Neuronal stem cell (in vitro differentiated cells): ENCODE data around the gene USP13.

Experiments used
- DNase-seq: peaks from one replicate; pipeline ENCODE4 v3.0.0-alpha.2; 2013; ENCODE audit warnings: low spot score
- H2AFZ ChIP-seq: one replicate; pipeline ENCODE4 v1.6.1; 2013; ENCODE audit warnings: mild to moderate bottlenecking, low read length, inconsistent platforms
- H2AK5ac ChIP-seq: 2 replicates; pipeline ENCODE4 v1.6.1; 2013; ENCODE audit warnings: low read depth, mild to moderate bottlenecking, inconsistent platforms, low read length, moderate library complexity, mixed read lengths
- H2BK120ac ChIP-seq: 2 replicates; pipeline ENCODE4 v1.6.1; 2013; ENCODE audit warnings: low read depth, mild to moderate bottlenecking, inconsistent platforms, low read length, moderate library complexity, mixed read lengths
- H2BK12ac ChIP-seq: one replicate; pipeline ENCODE4 v1.6.1; 2013; ENCODE audit warnings: low read length, inconsistent platforms
- H2BK15ac ChIP-seq: 2 replicates; pipeline ENCODE4 v1.6.1; 2013; ENCODE audit warnings: mild to moderate bottlenecking, low read length, inconsistent platforms, mixed read lengths
- H2BK5ac ChIP-seq: one replicate; pipeline ENCODE4 v1.6.1; 2013; ENCODE audit warnings: inconsistent platforms, mild to moderate bottlenecking, low read length, moderate library complexity
- H3K14ac ChIP-seq: one replicate; pipeline ENCODE4 v1.6.1; 2013; ENCODE audit warnings: low read length, inconsistent platforms
- H3K18ac ChIP-seq: 2 replicates; pipeline ENCODE4 v1.6.1; 2013; ENCODE audit warnings: low read length, inconsistent platforms
- H3K23ac ChIP-seq: 2 replicates; pipeline ENCODE4 v1.6.1; 2013; ENCODE audit warnings: low read depth, mild to moderate bottlenecking, mixed read lengths, low read length, inconsistent platforms; ENCODE audit not compliant: poor library complexity
- H3K27ac ChIP-seq: replicated peaks from 3 replicates; pipeline ENCODE4 v1.5.1; 2013; ENCODE audit warnings: low read length, inconsistent platforms
- H3K27me3 ChIP-seq, 3 experiments: 2 replicates each; pipeline ENCODE4 v1.6.1; 2013; ENCODE audit warnings: low read length in 3 of 3, mild to moderate bottlenecking in 2 of 3, inconsistent platforms in 1 of 3, low read depth in 1 of 3, mixed read lengths in 1 of 3, moderate library complexity in 1 of 3; ENCODE audit not compliant: control insufficient read depth in 3 of 3, insufficient read depth in 3 of 3
- H3K36me3 ChIP-seq, 2 donors: replicated peaks in 1 of 2; 2 replicates each; pipeline ENCODE4 v1.6.1; 2013; ENCODE audit warnings: low read length in 2 of 2; ENCODE audit not compliant: control insufficient read depth in 2 of 2, insufficient read depth in 2 of 2
- H3K4ac ChIP-seq: 2 replicates; pipeline ENCODE4 v1.6.1; 2013; ENCODE audit warnings: inconsistent platforms, mild to moderate bottlenecking, low read length, moderate library complexity
- H3K4me1 ChIP-seq, 2 donors: 1 replicate in 1 of 2; 2 replicates in 1 of 2; pipeline ENCODE4 v1.6.1; 2013; ENCODE audit warnings: low read length in 2 of 2, low read depth in 1 of 2; ENCODE audit not compliant: control insufficient read depth in 2 of 2, insufficient read depth in 1 of 2
- H3K4me2 ChIP-seq: one replicate; pipeline ENCODE4 v1.6.1; 2013; ENCODE audit warnings: mild to moderate bottlenecking, low read length, inconsistent platforms; ENCODE audit not compliant: insufficient read depth, poor library complexity, severe bottlenecking
- H3K4me3 ChIP-seq, 2 donors: 2 replicates each; pipeline ENCODE4 v1.5.1; 2013; ENCODE audit warnings: low read length in 2 of 2, mild to moderate bottlenecking in 2 of 2, inconsistent platforms in 1 of 2, moderate library complexity in 1 of 2
- H3K79me1 ChIP-seq: one replicate; pipeline ENCODE4 v1.6.1; 2013; ENCODE audit warnings: low read depth, mild to moderate bottlenecking, inconsistent platforms, low read length, moderate library complexity
- H3K9ac ChIP-seq: one replicate; pipeline ENCODE4 v1.6.1; 2013; ENCODE audit warnings: mild to moderate bottlenecking, low read depth, low read length, inconsistent platforms; ENCODE audit not compliant: poor library complexity
- H3K9me3 ChIP-seq, 2 donors: replicated peaks in 1 of 2; 2 replicates each; pipeline versions ENCODE3 to v1.6.1; 2013; ENCODE audit warnings: low read length in 2 of 2, mild to moderate bottlenecking in 2 of 2, inconsistent platforms in 1 of 2, low read depth in 1 of 2, mixed read lengths in 1 of 2, moderate library complexity in 1 of 2; ENCODE audit not compliant: control insufficient read depth in 2 of 2, insufficient read depth in 1 of 2
- H4K8ac ChIP-seq: one replicate; pipeline ENCODE4 v1.6.1; 2013; ENCODE audit warnings: low read depth, mild to moderate bottlenecking, inconsistent platforms, low read length, moderate library complexity
- H4K91ac ChIP-seq: one replicate; pipeline ENCODE4 v1.6.1; 2013; ENCODE audit warnings: low read length, low read depth, mild to moderate bottlenecking, inconsistent platforms; ENCODE audit not compliant: poor library complexity
- WGBS, 2 donors: extraction: QIAGEN DNeasy Blood & Tissue Kit; methylation state at CpG; one replicate each; pipeline ENCODE4 v1.1.7; 2013; ENCODE audit warnings: missing lambda C conversion rate in 2 of 2, mixed read lengths in 1 of 2; ENCODE audit not compliant: insufficient read length in 2 of 2, insufficient replicate concordance in 1 of 2; ENCODE audit errors: extremely low coverage in 2 of 2; 5-methylcytosine and 5-hydroxymethylcytosine counted together

Gene USP13

DNA sequence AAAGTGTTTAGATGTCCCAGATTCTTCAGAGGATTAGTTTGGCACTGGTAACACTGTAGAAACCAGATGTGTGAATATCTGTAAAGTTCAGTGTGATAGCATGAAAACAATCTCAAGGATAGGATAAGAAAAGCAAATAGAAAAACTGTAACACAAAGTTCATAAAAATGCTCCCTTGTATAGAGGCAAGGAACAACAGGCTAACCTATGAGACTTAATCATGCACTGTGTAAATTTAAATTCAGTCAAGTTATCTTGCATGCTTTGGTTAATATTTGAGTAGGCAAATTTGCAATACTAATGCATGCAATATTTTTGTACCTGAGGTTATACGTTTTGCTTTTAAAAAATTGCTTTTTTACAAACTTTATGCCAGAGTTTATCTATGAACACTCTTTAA is 144.4 kb downstream of the USP13 start:
- Histone ChIP-seq H3K9me3 (no peaks in the 10 kb centered on the region), H2BK15ac (no peak overlapping the region), H3K18ac (no peak overlapping the region), H2AFZ (no peak overlapping the region), H2AK5ac (no peak overlapping the region), H2BK5ac (no peak overlapping the region), H3K27me3 (no peaks in the 10 kb centered on the region), H3K79me1 (no peaks in the 10 kb centered on the region), H4K91ac (no peak overlapping the region), H3K14ac (no peak overlapping the region), H3K36me3 (no peaks in the 10 kb centered on the region), H3K4me2 (no peak overlapping the region), H3K4ac (no peak overlapping the region), H2BK120ac (no peak overlapping the region), H2BK12ac (no peak overlapping the region), H3K23ac (no peak overlapping the region), H3K27ac (no peak overlapping the region), H3K4me1 (peaks cover 0 to 3% of the 10 kb centered on the region in 2 donors), H3K4me3 (no peak overlapping the region), H3K9ac (no peak overlapping the region), H4K8ac (no peak overlapping the region)
- no peak for DNase-seq
- WGBS, 2 donors: no CpG with 5 or more reads among the region's 1 CpG

DNA sequence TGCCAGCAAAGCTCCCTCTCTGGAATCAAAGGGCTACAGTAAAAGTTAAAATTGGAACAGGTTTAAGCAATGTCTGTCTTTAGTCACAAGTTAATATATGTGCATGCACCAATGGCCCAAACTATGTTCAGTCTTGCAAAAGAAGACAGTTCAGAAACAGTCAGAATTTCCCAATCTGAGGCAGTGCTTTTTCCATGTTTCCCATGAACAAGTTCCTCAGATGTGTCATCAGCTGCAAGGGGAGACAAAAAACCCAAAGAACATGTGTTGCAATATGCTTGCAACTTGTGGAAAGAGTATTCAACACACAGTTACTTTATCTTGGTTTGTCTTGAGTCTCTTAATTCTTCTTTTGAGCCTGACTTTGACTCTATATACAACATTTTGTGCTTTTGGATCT is 148.4 kb downstream of the USP13 start:
- Histone ChIP-seq H3K27ac (no peak overlapping the region), H2AK5ac (no peak overlapping the region), H2BK5ac (no peak overlapping the region), H3K9ac (no peak overlapping the region), H3K36me3 (no peaks in the 10 kb centered on the region), H2BK120ac (no peak overlapping the region), H3K18ac (no peak overlapping the region), H3K9me3 (no peaks in the 10 kb centered on the region), H3K14ac (no peak overlapping the region), H3K4me1 (peaks cover 0 to 3% of the 10 kb centered on the region in 2 donors), H3K4me2 (no peak overlapping the region), H3K4me3 (no peak overlapping the region), H2AFZ (no peak overlapping the region), H4K8ac (no peak overlapping the region), H2BK15ac (no peak overlapping the region), H3K27me3 (no peaks in the 10 kb centered on the region), H4K91ac (no peak overlapping the region), H2BK12ac (no peak overlapping the region), H3K79me1 (no peaks in the 10 kb centered on the region), H3K4ac (no peak overlapping the region), H3K23ac (no peak overlapping the region)
- DNase-seq: no peak

GRCh38 chr3:179801856-179802255 is 149.0 kb downstream of the USP13 start:
- H3K23ac ChIP-seq: no peak overlapping the region
- WGBS, 2 donors: no CpG with 5 or more reads among the region's 4 CpGs
- H2AK5ac ChIP-seq: no peak overlapping the region
- H3K14ac ChIP-seq: no peak overlapping the region
- H2BK120ac ChIP-seq: no peak overlapping the region
- H3K27me3 ChIP-seq: no peaks in the 10 kb centered on the region
- H3K4me3 ChIP-seq: no peak overlapping the region
- DNase-seq: no peak
- no peak overlapping the region for H4K91ac ChIP-seq
- H3K36me3 ChIP-seq: no peaks in the 10 kb centered on the region
- no peaks in the 10 kb centered on the region for H3K9me3 ChIP-seq
- H3K9ac ChIP-seq: no peak overlapping the region
- H3K18ac ChIP-seq: no peak overlapping the region
- H3K4me1 ChIP-seq: peaks cover 0 to 3% of the 10 kb centered on the region in 2 donors
- H3K79me1 ChIP-seq: no peaks in the 10 kb centered on the region
- H3K4me2 ChIP-seq: no peak overlapping the region
- no peak overlapping the region for H2BK5ac ChIP-seq
- no peak overlapping the region for H2BK12ac ChIP-seq
- H2BK15ac ChIP-seq: no peak overlapping the region
- H2AFZ ChIP-seq: no peak overlapping the region
- no peak overlapping the region for H3K27ac ChIP-seq
- H3K4ac ChIP-seq: no peak overlapping the region
- H4K8ac ChIP-seq: no peak overlapping the region

- Histone ChIP-seq H2AK5ac (no peak overlapping the region), H3K4me2 (no peak overlapping the region), H3K23ac (no peak overlapping the region), H3K27me3 (no peaks in the 10 kb centered on the region), H2AFZ (no peak overlapping the region), H2BK12ac (no peak overlapping the region), H3K9me3 (no peaks in the 10 kb centered on the region), H3K27ac (no peak overlapping the region), H3K4me3 (no peak overlapping the region), H3K79me1 (no peaks in the 10 kb centered on the region), H3K36me3 (no peaks in the 10 kb centered on the region), H3K9ac (no peak overlapping the region), H4K91ac (no peak overlapping the region), H3K18ac (no peak overlapping the region), H2BK15ac (no peak overlapping the region), H4K8ac (no peak overlapping the region), H3K4ac (no peak overlapping the region), H2BK120ac (no peak overlapping the region), H2BK5ac (no peak overlapping the region), H3K4me1 (no peaks in the 10 kb centered on the region), H3K14ac (no peak overlapping the region)
- no CpG with 5 or more reads among the region's 5 CpGs for WGBS, 2 donors
- DNase-seq: no peak
These were observed 153.3 kb downstream of the USP13 start for GRCh38 chr3:179806177-179806576.
